ENCODE data around the gene DNASE2B. TPM values are rescaled to one million over a fixed set of nuclear protein-coding genes. Genes with fewer than 3 reads are reported as not detected.

DNASE2B gene
- total RNA-seq, 3 donors from 2014 or later (not counting 1 experiment from before 2014, with no cell fraction given), result not detected

DNA sequence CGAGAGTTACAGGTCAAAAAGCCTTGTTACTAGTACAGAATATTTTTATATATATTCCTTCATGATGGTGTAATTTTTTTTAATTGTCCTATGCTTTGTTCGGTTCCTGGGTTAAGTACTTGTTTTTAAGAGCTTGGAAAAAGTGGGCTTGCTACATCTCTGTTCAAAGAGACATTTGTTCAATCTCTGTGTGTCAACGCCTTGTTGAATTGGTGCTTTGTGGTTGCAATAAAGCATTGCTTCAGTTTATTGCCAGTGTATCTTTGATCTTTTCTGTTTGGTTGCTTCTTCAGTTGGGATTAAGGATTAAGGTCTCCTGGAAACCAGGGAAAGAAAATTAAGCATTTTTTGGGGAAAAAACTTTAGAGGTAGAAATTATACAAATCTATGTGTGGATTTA, 47.7 kb upstream of the DNASE2B start:
- H3K4me3 Mint-ChIP-seq, result no peak overlapping the region

GRCh38 chr1:84352298-84353106, 45.8 kb upstream of the DNASE2B start:
- intact Hi-C loops (cut with micrococcal nuclease), result no loop called here
- no peak overlapping the region for H3K27ac Mint-ChIP-seq
- DNase-seq (no peak), ATAC-seq (no peak)
- no peaks in the 10 kb centered on the region for H3K36me3 Mint-ChIP-seq
- Histone ChIP-seq H3K27ac (ENCODE audit: low read length) (no peak overlapping the region), H3K9me3 (ENCODE audit: control insufficient read depth, insufficient read depth, low read length) (no peaks in the 10 kb centered on the region), H3K4me1 (ENCODE audit: control insufficient read depth, insufficient read depth, low read length) (no peaks in the 10 kb centered on the region), H3K36me3 (ENCODE audit: control insufficient read depth, insufficient read depth, low read length) (no peaks in the 10 kb centered on the region), H3K4me3 (ENCODE audit: low read length) (no peak overlapping the region), H3K27me3 (ENCODE audit: control insufficient read depth, insufficient read depth, low read length) (no peaks in the 10 kb centered on the region)
- H3K27me3 Mint-ChIP-seq (ENCODE audit: low read depth in 2 of 2), result no peaks in the 10 kb centered on the region
- no peak overlapping the region for H3K4me3 Mint-ChIP-seq
- H3K4me1 Mint-ChIP-seq, result no peaks in the 10 kb centered on the region
- 96% methylated on average over 3 of the region's 3 CpGs for whole genome bisulfite sequencing (ENCODE audit: insufficient coverage)
- TF ChIP-seq CTCF (IDR thresholded peaks at IDR 0.05), result no peak
- H3K9me3 Mint-ChIP-seq, result no peaks in the 10 kb centered on the region

More for the DNA sequence above, 47.7 kb upstream of the DNASE2B start:
- Mint-ChIP-seq H3K4me1 (no peaks in the 10 kb centered on the region), H3K36me3 (no peaks in the 10 kb centered on the region), H3K27me3 (ENCODE audit: low read depth in 2 of 2) (no peaks in the 10 kb centered on the region), H3K27ac (no peak overlapping the region), H3K9me3 (no peaks in the 10 kb centered on the region)
- ATAC-seq (no peak), DNase-seq (no peak)
- Histone ChIP-seq H3K4me3 (ENCODE audit: low read length) (no peak overlapping the region), H3K9me3 (ENCODE audit: control insufficient read depth, insufficient read depth, low read length) (no peaks in the 10 kb centered on the region), H3K27me3 (ENCODE audit: control insufficient read depth, insufficient read depth, low read length) (no peaks in the 10 kb centered on the region), H3K36me3 (ENCODE audit: control insufficient read depth, insufficient read depth, low read length) (no peaks in the 10 kb centered on the region), H3K4me1 (ENCODE audit: control insufficient read depth, insufficient read depth, low read length) (no peaks in the 10 kb centered on the region), H3K27ac (ENCODE audit: low read length) (no peak overlapping the region)
- TF ChIP-seq CTCF (IDR thresholded peaks at IDR 0.05), result no peak
- intact Hi-C loops (cut with micrococcal nuclease), result no loop called here
- WGBS (ENCODE audit: insufficient coverage), result 90% methylated on average over 2 of the region's 3 CpGs

- ATAC-seq, result no peak
- no peak for TF ChIP-seq CTCF (IDR thresholded peaks at IDR 0.05)
- Histone ChIP-seq H3K36me3 (ENCODE audit: control insufficient read depth, insufficient read depth, low read length) (no peaks in the 10 kb centered on the region), H3K27me3 (ENCODE audit: control insufficient read depth, insufficient read depth, low read length) (no peaks in the 10 kb centered on the region), H3K4me3 (ENCODE audit: low read length) (no peak overlapping the region), H3K9me3 (ENCODE audit: control insufficient read depth, insufficient read depth, low read length) (no peaks in the 10 kb centered on the region), H3K4me1 (ENCODE audit: control insufficient read depth, insufficient read depth, low read length) (no peaks in the 10 kb centered on the region), H3K27ac (ENCODE audit: low read length) (no peak overlapping the region)
- DNase-seq, result no peak
- H3K27ac Mint-ChIP-seq, result no peak overlapping the region
- no peaks in the 10 kb centered on the region for H3K4me1 Mint-ChIP-seq
- H3K36me3 Mint-ChIP-seq, result no peaks in the 10 kb centered on the region
- H3K4me3 Mint-ChIP-seq, result no peak overlapping the region
- WGBS (ENCODE audit: insufficient coverage), result 98% methylated on average over 3 of the region's 3 CpGs
- H3K9me3 Mint-ChIP-seq, result no peaks in the 10 kb centered on the region
- intact Hi-C loops (cut with micrococcal nuclease), result no loop called here
- H3K27me3 Mint-ChIP-seq (ENCODE audit: low read depth in 2 of 2), result no peaks in the 10 kb centered on the region
Observed at GRCh38 chr1:84353695-84354094, 44.6 kb upstream of the DNASE2B start.

DNA sequence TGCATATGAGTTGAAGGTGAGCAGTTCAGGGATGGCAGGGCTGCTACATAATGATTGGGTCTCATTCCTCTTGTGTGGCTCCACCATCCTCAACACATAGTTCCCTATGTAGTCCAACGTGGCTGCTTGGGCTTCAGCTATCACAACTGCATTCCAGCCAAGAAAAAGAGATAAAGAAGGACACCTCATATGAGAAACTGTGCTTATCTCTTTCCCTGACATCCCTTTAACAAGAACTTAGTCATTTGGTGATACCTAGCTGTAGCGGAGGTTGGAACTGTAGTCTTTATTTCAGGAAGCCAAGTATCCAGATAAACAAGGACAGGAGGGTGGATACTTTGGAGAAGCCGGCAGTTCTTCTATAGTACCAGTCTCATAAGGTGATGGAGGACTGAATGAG, 42.7 kb upstream of the DNASE2B start:
- H3K4me3 Mint-ChIP-seq, result no peak overlapping the region
- no peaks in the 10 kb centered on the region for H3K27me3 Mint-ChIP-seq (ENCODE audit: low read depth in 2 of 2)
- Histone ChIP-seq H3K27me3 (ENCODE audit: control insufficient read depth, insufficient read depth, low read length) (no peaks in the 10 kb centered on the region), H3K9me3 (ENCODE audit: control insufficient read depth, insufficient read depth, low read length) (no peaks in the 10 kb centered on the region), H3K4me3 (ENCODE audit: low read length) (no peak overlapping the region), H3K4me1 (ENCODE audit: control insufficient read depth, insufficient read depth, low read length) (no peaks in the 10 kb centered on the region), H3K36me3 (ENCODE audit: control insufficient read depth, insufficient read depth, low read length) (no peaks in the 10 kb centered on the region), H3K27ac (ENCODE audit: low read length) (no peak overlapping the region)
- no peaks in the 10 kb centered on the region for H3K4me1 Mint-ChIP-seq
- H3K36me3 Mint-ChIP-seq, result no peaks in the 10 kb centered on the region
- no peak overlapping the region for H3K27ac Mint-ChIP-seq
- ATAC-seq (no peak), DNase-seq (no peak)
- WGBS (ENCODE audit: insufficient coverage), result 100% methylated on average over 3 of the region's 3 CpGs
- no peak for TF ChIP-seq CTCF (IDR thresholded peaks at IDR 0.05)
- intact Hi-C loops (cut with micrococcal nuclease), result no loop called here
- no peaks in the 10 kb centered on the region for H3K9me3 Mint-ChIP-seq
